SU-DHL-6 (cell line): ENCODE results near the gene CYTH1.

Source experiments
- H2AFZ ChIP-seq: fragments of 200-600 bp; sonication (generic); 2 replicates; pipeline ENCODE4 v1.6.1; 2014; ENCODE audit warnings: low read depth, mild to moderate bottlenecking, moderate library complexity, mixed read lengths, antibody characterized with exemption, low read length; ENCODE audit not compliant: severe bottlenecking
- H3F3A ChIP-seq: fragments of 200-600 bp; shearing (Covaris generic); 2 replicates; pipeline ENCODE4 v1.6.0; 2016; ENCODE audit warnings: antibody characterized with exemption, mild to moderate bottlenecking; ENCODE audit not compliant: insufficient read depth
- H3K27ac ChIP-seq: fragments of 200-600 bp; sonication (generic); 2 replicates; pipeline ENCODE4 v1.5.1; 2016; ENCODE audit warnings: low read depth, mild to moderate bottlenecking, low read length, moderate library complexity, mixed read lengths
- H3K27me3 ChIP-seq: fragments of 200-600 bp; sonication (generic), shearing (Covaris generic); 2 replicates; pipeline ENCODE4 v1.6.0; 2014; ENCODE audit warnings: mild to moderate bottlenecking, low read length
- H3K36me3 ChIP-seq: fragments of 200-600 bp; sonication (generic); 2 replicates; pipeline ENCODE4 v1.6.1; 2014; ENCODE audit warnings: mild to moderate bottlenecking, low read length, mixed read lengths
- H3K4me2 ChIP-seq: fragments of 300-600, 200-600 bp; shearing (Covaris generic), sonication (generic); 2 replicates; pipeline ENCODE4 v1.6.0; 2014; ENCODE audit warnings: low read length, low read depth, mild to moderate bottlenecking; ENCODE audit not compliant: poor library complexity, severe bottlenecking
- H3K4me3 ChIP-seq: fragments of 200-600 bp; sonication (generic); 2 replicates; pipeline ENCODE4 v1.5.1; 2014; ENCODE audit warnings: antibody characterized with exemption, low read length, mild to moderate bottlenecking, mixed read lengths; ENCODE audit not compliant: insufficient read depth, poor library complexity, severe bottlenecking
- H3K79me2 ChIP-seq: fragments of 200-600 bp; sonication (generic); 2 replicates; pipeline ENCODE4 v1.6.1; 2014; ENCODE audit warnings: mild to moderate bottlenecking, low read length, moderate library complexity; ENCODE audit not compliant: insufficient read depth
- H3K9ac ChIP-seq: fragments of 200-600 bp; sonication (generic); 2 replicates; pipeline ENCODE4 v1.7.0; 2014; ENCODE audit warnings: mild to moderate bottlenecking, low read length
- H3K9me2 ChIP-seq: fragments of 200-600 bp; sonication (generic); replicated peaks from 2 replicates; pipeline ENCODE4 v1.6.1; 2014; ENCODE audit warnings: low read length; ENCODE audit not compliant: insufficient read depth
- H3K9me3 ChIP-seq: fragments of 200-600 bp; sonication (generic); 2 replicates; pipeline ENCODE4 v1.6.1; 2014; ENCODE audit warnings: low read length, mixed read lengths; ENCODE audit not compliant: insufficient read depth
- H4K20me1 ChIP-seq: fragments of 200-600 bp; sonication (generic); 2 replicates; pipeline ENCODE4 v1.6.1; 2014; ENCODE audit warnings: low read depth, mild to moderate bottlenecking, antibody characterized with exemption, low read length, moderate library complexity, mixed read lengths
- EZH2phosphoT487 ChIP-seq: fragments of 200-600 bp; sonication (generic), shearing (Covaris generic); conservative IDR thresholded peaks from 2 replicates; pipeline ENCODE4 v1.6.1; 2018; ENCODE audit warnings: mild to moderate bottlenecking, antibody characterized with exemption, low read length, moderate library complexity, mixed read lengths
- TF ChIP-seq, protein P1 (sequence below): fragments of 200-600 bp; sonication (generic); IDR thresholded peaks from one replicate; pipeline ENCODE4 v1.5.1; 2017; ENCODE audit warnings: antibody characterized with exemption, mild to moderate bottlenecking, low read length, moderate library complexity; ENCODE audit not compliant: insufficient read depth, poor library complexity, severe bottlenecking

CYTH1 gene

DNA sequence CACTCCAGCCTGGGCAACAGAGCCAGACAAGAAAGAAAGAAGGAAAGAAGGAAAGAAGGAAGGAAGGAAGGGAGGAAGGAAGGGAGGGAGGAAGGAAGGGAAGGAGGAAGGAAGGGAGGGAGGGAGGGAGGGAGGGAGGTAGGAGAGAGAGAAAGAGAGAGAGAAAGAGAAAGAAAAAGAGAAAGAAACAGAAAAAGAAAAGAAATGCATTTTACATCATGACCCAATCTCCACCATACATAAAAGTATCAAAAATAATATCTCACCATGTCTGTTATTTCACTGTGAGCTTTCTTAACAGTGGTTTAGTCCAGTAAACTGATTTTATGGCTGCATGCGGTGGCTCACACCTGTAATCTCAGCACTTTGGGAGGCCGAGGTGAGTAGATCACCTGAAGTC, 70.0 kb downstream of the CYTH1 start:
- H3K79me2 ChIP-seq: peaks cover 89% of the 10 kb centered on the region

DNA sequence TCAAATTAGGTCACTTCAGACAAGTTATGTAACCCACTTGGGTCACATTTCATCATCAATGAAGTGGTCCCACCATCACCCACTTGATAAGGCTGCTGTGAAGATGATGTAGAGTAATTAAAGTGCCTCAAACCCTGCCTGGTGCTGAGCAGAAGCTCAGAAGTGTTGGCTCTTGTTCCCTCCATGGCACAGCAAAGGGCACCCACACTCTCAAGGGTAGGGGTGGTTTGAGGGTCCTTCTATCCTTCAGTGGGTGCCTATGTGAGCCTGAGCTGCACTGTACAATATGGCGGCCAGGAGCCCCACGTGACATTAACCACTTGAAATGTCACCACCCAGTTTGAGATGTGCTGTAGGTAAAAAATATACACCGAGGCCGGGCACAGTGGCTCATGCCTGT, 71.5 kb downstream of the CYTH1 start:
- peak overlapping the region; percentile 49 for H3K4me2 ChIP-seq
- TF ChIP-seq, protein P1, sequence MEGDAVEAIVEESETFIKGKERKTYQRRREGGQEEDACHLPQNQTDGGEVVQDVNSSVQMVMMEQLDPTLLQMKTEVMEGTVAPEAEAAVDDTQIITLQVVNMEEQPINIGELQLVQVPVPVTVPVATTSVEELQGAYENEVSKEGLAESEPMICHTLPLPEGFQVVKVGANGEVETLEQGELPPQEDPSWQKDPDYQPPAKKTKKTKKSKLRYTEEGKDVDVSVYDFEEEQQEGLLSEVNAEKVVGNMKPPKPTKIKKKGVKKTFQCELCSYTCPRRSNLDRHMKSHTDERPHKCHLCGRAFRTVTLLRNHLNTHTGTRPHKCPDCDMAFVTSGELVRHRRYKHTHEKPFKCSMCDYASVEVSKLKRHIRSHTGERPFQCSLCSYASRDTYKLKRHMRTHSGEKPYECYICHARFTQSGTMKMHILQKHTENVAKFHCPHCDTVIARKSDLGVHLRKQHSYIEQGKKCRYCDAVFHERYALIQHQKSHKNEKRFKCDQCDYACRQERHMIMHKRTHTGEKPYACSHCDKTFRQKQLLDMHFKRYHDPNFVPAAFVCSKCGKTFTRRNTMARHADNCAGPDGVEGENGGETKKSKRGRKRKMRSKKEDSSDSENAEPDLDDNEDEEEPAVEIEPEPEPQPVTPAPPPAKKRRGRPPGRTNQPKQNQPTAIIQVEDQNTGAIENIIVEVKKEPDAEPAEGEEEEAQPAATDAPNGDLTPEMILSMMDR: no peak
- TF ChIP-seq EZH2phosphoT487: no peak
- H3K27ac ChIP-seq: peak overlapping the region; percentile 95
- peaks cover 13% of the 10 kb centered on the region for H3K36me3 ChIP-seq
- peak overlapping the region; percentile 14 for H3K4me3 ChIP-seq
- no peaks in the 10 kb centered on the region for H3K27me3 ChIP-seq
- no peaks in the 10 kb centered on the region for H4K20me1 ChIP-seq
- no peaks in the 10 kb centered on the region for H3K9me2 ChIP-seq
- H3F3A ChIP-seq: peaks cover 71% of the 10 kb centered on the region
- peaks cover 87% of the 10 kb centered on the region for H3K79me2 ChIP-seq
- peak overlapping the region; percentile 51; the same call in 1 of the 2 replicates for H3K9ac ChIP-seq
- no peak overlapping the region for H2AFZ ChIP-seq
- no peaks in the 10 kb centered on the region for H3K9me3 ChIP-seq

More for the DNA sequence above, 70.0 kb downstream of the CYTH1 start:
- H4K20me1 ChIP-seq: no peaks in the 10 kb centered on the region
- H3K36me3 ChIP-seq: peaks cover 10% of the 10 kb centered on the region
- H3K9me3 ChIP-seq: no peaks in the 10 kb centered on the region
- H3K27me3 ChIP-seq: no peaks in the 10 kb centered on the region
- H3K9ac ChIP-seq: peak overlapping the region; percentile 13; the same call in 1 of the 2 replicates
- TF ChIP-seq, protein P1: no peak
- TF ChIP-seq EZH2phosphoT487: no peak
- H3F3A ChIP-seq: peaks cover 73% of the 10 kb centered on the region
- no peak overlapping the region for H3K4me3 ChIP-seq
- no peak overlapping the region for H2AFZ ChIP-seq
- peak overlapping the region; percentile 96 for H3K27ac ChIP-seq
- peak overlapping the region; percentile 88 for H3K4me2 ChIP-seq
- no peaks in the 10 kb centered on the region for H3K9me2 ChIP-seq

DNA sequence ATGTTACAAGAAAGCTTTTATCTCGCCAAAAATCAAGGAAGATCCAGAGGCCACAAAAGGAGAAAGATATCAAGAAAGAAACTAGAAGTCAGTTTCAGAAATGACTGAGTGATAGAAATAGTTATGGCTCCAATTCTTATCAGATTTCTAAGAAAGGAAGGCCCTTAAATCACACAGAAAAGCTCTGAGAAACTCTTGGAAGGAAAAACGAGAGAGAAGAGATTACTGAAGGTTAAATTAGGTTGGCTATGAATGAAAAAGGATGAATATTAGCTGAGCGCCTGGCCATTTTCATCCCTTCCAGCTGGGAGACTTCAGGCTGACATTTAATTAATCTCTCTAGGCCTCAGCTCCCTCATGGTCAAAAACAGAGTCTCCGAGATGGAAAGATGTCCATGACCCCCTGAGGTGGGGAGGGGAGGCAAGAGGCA, 72.3 kb downstream of the CYTH1 start:
- peak overlapping the region; percentile 14 for H3K4me3 ChIP-seq
- H3K4me2 ChIP-seq: peak overlapping the region; percentile 49

DNA sequence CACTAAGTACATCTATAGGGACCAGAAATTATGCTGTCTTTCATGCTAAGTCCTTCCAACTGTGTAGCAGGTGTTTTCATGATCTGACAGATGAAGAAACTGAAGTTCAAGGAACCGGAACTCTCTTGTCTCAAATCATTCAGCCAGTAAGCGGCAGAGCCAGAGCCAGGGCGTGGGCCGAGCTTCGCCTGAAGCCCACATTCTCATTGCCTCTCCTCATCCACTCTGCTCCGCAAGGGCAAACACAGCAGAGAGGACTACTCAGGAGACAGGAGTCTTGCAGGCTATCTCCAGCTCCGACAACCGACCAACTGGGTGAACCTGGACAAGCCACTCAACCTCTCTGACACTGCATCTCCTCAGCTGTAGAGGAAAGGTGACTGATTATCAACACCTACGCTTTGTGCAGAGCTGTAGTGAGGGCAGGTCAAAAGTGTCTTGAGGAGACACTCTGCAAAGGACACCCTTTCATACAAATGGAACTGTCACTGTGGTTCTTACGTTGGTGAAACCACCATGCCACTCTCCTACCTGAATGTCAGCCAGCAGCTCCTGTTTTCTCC, 72.9 kb downstream of the CYTH1 start:
- Histone ChIP-seq H3K9me2 (no peaks in the 10 kb centered on the region), H3K79me2 (peaks cover 87% of the 10 kb centered on the region), H3K27me3 (no peaks in the 10 kb centered on the region), H2AFZ (no peak overlapping the region), H3F3A (peaks cover 60% of the 10 kb centered on the region), H4K20me1 (no peaks in the 10 kb centered on the region), H3K27ac (peak overlapping the region; percentile 95), H3K9me3 (no peaks in the 10 kb centered on the region), H3K36me3 (peaks cover 21% of the 10 kb centered on the region), H3K4me2 (peak overlapping the region; percentile 49), H3K4me3 (peak overlapping the region; percentile 14), H3K9ac (peak overlapping the region; percentile 51)
- TF ChIP-seq EZH2phosphoT487: no peak
- TF ChIP-seq, protein P1: no peak

More for the DNA sequence above, 72.3 kb downstream of the CYTH1 start:
- peak overlapping the region; percentile 51 for H3K9ac ChIP-seq
- peak overlapping the region; percentile 95 for H3K27ac ChIP-seq
- no peaks in the 10 kb centered on the region for H4K20me1 ChIP-seq
- peaks cover 21% of the 10 kb centered on the region for H3K36me3 ChIP-seq
- H3K79me2 ChIP-seq: peaks cover 87% of the 10 kb centered on the region
- H3K9me2 ChIP-seq: no peaks in the 10 kb centered on the region
- H3F3A ChIP-seq: peaks cover 62% of the 10 kb centered on the region
- no peak overlapping the region for H2AFZ ChIP-seq
- H3K27me3 ChIP-seq: no peaks in the 10 kb centered on the region
- TF ChIP-seq EZH2phosphoT487: no peak
- H3K9me3 ChIP-seq: no peaks in the 10 kb centered on the region
